ENCODE measurements around the gene S100A10. TPM values are rescaled to one million over a fixed set of nuclear protein-coding genes. Genes with fewer than 3 reads are reported as not detected.

Gene S100A10
- total RNA-seq, 1 donor from 2014 or later: 186 TPM

GRCh38 chr1:151980287-151981177 is 13.1 kb downstream of the S100A10 start:
- no peak for TF ChIP-seq CTCF (IDR thresholded peaks at IDR 0.05; ENCODE audit: borderline replicate concordance)
- Histone ChIP-seq H3K4me3 (no peak overlapping the region), H3K27ac (replicated peaks) (peak overlapping the region; percentile 45), H3K27me3 (ENCODE audit: low read depth) (no peaks in the 10 kb centered on the region), H3K9me3 (replicated peaks) (no peaks in the 10 kb centered on the region), H3K36me3 (peaks cover 49% of the 10 kb centered on the region), H3K4me1 (peaks cover 58% of the 10 kb centered on the region)
- intact Hi-C loops (cut with micrococcal nuclease): no loop called here
- peak; percentile 34 for DNase-seq

DNA sequence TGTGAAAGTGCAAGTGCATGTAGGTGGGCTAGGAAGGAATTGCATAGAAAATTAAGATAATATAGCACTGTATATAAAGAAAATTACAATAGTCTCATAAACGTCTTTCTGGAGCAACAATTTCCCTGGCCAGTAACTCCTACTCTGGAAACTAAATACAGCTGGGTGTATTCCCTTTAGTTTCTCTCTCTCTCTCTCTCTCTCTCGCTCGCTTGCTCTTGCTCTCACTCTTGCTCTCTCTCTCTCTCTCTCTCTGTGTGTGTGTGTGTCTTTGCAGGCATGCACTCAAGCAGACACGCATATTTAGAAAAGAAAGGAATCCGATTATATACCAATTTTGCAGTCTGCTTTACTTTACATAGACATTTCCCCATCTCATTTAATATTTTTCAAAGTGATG is 14.7 kb downstream of the S100A10 start:
- intact Hi-C loops (cut with micrococcal nuclease): no loop called here
- no peak for DNase-seq
- Histone ChIP-seq H3K4me3 (no peak overlapping the region), H3K4me1 (peaks cover 42% of the 10 kb centered on the region), H3K27ac (replicated peaks) (no peak overlapping the region), H3K9me3 (replicated peaks) (no peaks in the 10 kb centered on the region), H3K36me3 (peaks cover 33% of the 10 kb centered on the region), H3K27me3 (ENCODE audit: low read depth) (no peaks in the 10 kb centered on the region)
- no peak for TF ChIP-seq CTCF (IDR thresholded peaks at IDR 0.05; ENCODE audit: borderline replicate concordance)

DNA sequence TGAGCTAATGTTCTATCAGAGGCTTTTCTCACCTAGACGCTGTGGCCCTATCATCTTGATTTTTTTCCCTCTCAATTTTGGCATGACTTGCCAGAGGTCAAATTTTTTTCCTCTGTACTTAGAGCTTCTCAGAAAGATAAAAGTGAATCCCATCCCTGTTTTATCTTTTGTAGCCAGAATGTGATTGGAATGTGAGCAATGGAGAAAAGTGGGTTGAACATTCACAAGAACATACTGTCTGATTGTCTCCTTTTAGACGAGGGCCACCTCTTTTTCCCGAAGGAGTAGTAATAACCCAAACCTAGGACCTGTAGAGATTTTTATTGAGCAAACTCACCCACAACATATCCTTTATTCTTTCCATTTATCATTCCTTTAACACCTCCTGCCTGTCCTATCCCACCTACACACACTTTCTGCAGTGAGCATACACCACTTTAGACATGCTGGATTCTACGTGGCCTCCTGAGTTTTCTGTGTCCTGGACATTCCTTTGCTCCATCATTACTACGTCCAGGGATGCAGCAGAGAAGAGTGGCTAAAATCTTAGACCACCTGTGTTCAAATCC is 15.9 kb downstream of the S100A10 start:
- Histone ChIP-seq H3K27ac (replicated peaks) (no peak overlapping the region), H3K27me3 (ENCODE audit: low read depth) (no peaks in the 10 kb centered on the region), H3K9me3 (replicated peaks) (no peaks in the 10 kb centered on the region), H3K4me3 (no peak overlapping the region), H3K36me3 (peaks cover 21% of the 10 kb centered on the region), H3K4me1 (peaks cover 30% of the 10 kb centered on the region)
- TF ChIP-seq CTCF (IDR thresholded peaks at IDR 0.05; ENCODE audit: borderline replicate concordance): no peak
- DNase-seq: no peak
- intact Hi-C loops (cut with micrococcal nuclease): no loop called here

DNA sequence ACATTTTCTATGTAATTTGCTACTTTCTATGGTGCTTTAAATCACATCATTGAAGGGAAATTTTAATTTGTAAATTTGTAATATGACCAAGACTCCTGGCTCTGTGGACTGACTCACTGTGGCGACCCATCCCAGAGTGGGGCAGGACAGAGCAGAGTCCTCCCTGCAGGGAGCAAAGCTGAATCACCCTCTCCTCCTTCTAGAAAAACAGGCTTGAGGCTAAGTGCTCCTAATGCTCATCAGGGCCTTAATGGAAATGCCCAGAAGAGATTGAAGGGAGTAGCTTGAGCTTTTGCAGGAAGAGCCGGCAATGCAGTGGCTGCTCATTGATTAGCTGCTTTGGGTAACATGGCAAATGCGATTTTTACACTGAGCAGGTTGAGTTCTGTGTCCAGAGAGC is 16.8 kb downstream of the S100A10 start:
- H3K27ac ChIP-seq (replicated peaks): no peak overlapping the region
- H3K9me3 ChIP-seq (replicated peaks): no peaks in the 10 kb centered on the region
- no peak for TF ChIP-seq CTCF (IDR thresholded peaks at IDR 0.05; ENCODE audit: borderline replicate concordance)
- peaks cover 24% of the 10 kb centered on the region for H3K4me1 ChIP-seq
- H3K4me3 ChIP-seq: no peak overlapping the region
- peaks cover 12% of the 10 kb centered on the region for H3K36me3 ChIP-seq
- no peaks in the 10 kb centered on the region for H3K27me3 ChIP-seq (ENCODE audit: low read depth)
- intact Hi-C loops (cut with micrococcal nuclease): no loop called here
- no peak for DNase-seq

DNA sequence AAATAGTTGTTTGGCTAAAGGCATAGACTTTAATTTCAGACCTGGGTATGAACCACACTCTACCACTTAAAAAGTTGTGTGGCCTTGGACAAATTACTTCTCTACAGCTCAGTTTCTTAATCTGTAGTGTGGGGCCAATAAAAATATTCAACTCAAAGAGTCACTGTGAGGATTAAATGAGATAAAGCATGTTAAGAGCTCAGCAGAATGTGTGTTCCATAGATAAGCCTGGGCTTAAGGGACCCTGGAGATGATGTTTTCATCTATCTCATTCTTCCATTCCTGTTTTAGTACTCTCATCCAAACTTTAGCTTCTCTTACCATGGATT is 17.7 kb downstream of the S100A10 start:
- Histone ChIP-seq H3K27ac (replicated peaks) (no peak overlapping the region), H3K27me3 (ENCODE audit: low read depth) (no peaks in the 10 kb centered on the region), H3K4me3 (no peak overlapping the region), H3K9me3 (replicated peaks) (no peaks in the 10 kb centered on the region), H3K4me1 (peaks cover 18% of the 10 kb centered on the region), H3K36me3 (peaks cover 3% of the 10 kb centered on the region)
- intact Hi-C loops (cut with micrococcal nuclease): no loop called here
- DNase-seq: no peak
- no peak for TF ChIP-seq CTCF (IDR thresholded peaks at IDR 0.05; ENCODE audit: borderline replicate concordance)
